HG03159 (cell line): Measurements from ENCODE around the gene MYMX.

Experiments used
- ATAC-seq: cut with Tn5 transposase; IDR thresholded peaks from one replicate; pipeline ENCODE4 v1.9.1; 2021; ENCODE audit warnings: mild to moderate bottlenecking, moderate library complexity; ENCODE audit not compliant: unreplicated experiment

The MYMX gene

DNA sequence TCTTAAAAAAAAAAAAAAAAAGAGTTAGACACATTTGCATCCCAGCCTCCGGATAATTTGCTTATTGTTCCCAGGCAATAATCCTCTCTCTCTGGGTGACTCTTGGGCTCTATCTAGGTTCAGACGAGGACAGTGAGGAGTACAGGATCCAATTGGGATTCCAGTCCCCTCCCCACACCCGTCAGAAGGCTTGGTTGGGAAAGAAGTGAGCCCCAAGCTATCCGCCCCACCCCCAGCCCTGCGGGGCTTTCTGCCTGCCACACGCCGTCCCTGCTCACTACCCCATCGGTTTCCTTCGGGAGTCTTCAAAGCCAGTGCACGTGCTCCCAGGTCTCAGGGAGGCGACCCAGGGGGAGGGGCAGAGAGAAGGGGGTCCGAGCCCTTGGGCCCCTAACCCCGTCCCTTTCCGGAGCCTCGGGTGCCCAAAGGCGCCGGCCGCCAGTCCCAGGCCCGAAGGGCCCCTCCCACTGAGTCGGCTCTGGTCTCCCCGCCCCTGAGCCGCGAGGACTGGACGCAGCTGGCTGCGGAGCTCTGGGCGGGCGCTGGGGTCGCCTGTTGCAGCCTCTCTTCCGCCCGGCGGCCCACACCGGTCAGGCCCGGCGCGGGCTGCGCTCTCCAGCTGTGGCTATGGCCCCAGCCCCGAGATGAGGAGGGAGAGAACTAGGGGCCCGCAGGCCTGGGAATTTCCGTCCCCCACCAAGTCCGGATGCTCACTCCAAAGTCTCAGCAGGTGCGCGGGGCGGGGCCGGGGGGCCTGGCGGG is 2.5 kb downstream of the MYMX start:
- ATAC-seq, result peak; percentile 43

DNA sequence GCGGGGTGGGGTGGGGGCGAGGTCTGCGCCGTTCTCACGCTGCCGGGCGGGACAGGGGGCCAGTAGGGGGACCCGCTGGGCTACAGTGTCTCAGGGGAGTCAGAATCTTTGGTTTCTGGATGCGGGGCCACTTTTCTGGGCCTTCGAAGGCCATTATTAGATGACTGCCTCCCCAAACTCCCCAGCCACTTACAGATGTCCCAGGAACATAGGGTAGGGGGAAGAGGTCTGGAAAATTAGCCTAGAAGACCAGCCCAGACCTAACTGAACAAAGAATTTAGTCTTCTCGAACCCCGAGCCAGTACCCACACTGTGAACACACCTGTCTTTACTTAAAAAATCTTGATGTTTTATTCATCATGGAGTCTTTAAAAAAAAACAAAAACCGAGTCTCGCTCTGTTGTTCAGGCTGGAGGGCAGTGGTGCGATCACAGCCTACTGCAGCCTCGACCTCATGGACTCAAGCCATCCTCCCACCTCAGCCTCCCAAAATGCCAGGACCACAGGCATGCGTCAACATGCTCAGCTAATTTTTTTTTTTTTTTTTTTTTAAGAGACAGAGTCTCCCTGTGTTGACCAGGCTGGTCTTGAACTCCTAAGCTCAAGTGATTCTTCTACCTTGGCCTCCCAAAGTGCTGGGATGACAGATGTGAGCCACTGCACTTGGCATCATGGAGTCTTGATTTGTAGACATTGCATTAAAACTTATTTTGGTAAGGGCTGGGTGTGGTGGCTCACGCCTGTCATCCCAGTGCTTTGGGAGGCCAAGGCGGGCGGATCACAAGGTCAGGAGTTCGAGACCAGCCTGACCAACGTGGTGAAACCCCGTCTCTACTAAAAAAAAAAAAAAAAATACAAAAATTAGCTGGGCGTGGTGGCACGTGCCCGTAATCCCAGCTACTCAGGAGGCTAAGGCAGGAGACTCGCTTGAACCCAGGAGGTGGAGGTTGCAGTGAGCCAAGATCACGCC is 3.4 kb downstream of the MYMX start:
- no peak for ATAC-seq

DNA sequence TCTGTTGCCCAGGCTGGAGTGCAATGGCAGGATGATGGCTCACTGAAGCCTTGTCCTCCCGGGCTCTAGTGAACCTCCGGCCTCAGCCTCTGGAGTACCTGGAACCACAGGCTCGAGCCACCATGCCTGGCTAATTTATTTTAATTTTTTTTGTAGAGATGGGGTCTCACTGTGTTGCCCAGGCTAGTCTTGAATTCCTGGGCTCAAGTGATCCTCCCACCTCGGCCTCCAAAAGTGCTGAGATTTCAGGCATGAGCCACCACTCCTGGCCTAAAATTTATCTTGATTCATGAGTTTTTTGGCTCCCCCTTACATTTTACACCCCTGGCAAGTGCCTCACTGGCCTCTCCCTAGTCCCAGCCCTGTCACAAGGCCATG is 4.2 kb downstream of the MYMX start:
- no peak for ATAC-seq

DNA sequence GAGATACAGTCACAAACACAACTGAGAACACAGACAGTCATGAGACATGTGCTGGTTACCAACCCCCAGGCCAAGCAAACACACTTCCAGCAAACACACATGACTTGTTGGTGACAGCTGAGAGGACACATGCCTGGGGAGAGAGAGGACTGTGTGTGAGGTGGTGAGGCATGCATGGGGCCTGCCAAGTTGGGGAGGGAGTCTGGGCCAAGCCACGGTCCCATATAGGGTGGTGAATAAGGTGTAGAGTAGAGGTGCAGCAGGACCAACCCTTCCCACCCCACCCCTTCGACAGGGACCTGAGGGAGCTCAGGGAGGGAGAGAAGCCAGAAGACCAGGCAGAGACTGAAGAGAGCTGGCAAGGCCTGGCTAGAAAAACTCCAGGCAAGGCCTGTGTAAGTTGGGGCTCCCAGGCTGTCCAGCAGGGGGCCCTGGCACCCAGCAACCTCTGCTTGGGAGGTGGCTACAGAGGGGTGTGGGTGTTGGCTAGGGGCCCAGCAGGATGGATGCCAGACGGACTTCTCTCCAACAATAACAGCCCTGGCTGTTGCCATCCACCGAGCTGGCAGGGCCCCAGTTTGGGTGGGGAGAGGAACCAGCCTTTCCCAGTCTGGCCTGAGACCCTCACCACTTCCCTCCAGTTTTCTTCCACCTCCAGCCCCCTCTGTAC is 4.7 kb downstream of the MYMX start:
- no peak for ATAC-seq

DNA sequence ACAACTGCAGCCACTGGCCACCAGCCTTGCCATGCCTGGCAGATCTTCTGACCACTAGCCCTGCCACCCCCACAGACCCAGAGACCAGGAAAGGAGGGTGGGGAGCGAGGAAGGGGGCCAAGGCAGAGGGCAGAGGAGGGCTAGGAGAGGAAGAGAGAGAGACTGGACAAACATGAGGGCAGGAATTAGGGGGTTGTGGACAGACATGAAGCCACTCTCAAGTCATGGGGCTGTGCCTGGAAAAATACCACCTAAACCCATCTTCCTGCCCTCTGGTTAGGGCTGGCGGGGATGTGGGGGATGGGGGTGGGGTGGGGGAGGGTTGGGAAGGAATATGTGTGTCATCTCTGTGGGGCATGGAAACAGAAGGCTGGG is 5.2 kb downstream of the MYMX start:
- ATAC-seq, result no peak

DNA sequence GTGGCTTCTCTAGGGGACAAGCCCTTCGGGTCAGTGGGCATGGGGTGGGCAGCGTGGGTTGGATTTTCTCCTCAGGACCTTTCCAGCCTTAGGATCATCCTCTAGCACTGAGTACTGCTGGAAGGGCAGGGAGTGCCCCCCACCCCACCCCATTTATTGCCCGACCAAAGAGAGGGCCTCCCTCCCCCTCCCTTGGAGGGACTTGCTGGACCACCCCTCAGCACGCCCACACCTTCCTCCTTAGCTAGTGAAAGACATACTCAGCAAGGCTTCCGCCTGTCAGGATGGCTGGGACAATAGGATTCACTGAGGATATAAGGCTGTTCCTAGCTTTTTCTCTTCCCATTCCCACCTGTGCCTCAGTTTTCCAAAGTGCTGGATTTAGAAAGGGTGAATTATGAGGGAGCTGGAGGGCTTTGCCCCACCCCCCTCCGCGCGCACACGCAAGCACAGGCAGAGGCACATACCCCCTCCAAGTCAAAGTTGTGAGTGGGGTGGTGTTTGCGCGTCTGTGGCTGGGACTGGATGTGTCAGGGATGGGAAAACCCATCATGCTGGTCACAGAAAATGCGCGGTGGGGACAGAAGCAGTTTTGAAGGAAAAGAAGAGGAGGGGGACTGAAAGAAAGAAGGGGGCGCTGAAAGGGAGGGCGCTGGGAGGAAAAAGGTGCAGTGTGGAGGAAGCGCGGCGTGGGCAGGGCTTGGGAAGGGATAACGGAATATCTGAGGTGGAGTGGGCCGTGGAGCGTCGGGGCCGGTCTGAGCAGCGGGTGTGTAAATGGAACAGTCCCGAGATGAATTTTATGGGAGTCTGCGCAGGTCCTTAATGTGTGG is 6.0 kb downstream of the MYMX start:
- ATAC-seq, result no peak

DNA sequence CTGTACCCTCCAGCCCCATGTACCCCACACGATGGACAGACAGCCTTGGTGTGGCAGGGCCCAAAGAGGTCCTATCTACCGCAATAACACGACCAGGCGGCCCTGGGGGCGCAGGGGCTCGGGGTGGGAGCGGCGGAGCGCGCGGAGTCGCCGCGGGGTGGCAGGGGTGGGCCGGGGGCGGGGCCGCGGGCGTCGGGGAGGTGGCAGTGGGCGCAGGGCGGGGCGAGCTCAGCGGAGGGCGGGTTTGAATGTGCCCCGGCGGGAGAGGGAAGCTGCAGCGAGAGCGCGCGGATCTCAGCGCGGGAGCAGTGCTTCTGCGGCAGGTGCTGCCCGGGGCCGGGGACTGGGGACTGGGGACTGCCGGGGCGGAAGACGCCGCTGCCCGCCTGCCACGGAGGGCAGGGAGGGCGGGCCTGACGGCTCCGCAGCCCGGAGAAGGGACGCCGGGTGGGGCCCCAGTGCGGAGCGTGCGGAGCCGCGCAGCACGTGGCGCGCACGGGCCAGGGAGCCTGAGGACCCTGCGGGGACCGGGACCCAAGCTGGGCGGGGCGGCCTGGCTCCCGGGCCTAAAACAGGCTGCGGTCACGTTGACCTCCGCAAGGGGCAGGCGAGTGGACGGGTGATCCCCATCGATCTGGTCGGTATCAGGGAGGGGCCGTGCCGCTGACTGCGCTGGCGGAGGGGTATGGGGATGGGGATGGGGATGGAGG is 6.7 kb downstream of the MYMX start, which contains the start of gene SLC29A1:
Gene SLC29A1, plus strand, starts transcription at position 277 of the 710 bp plus-strand sequence. CDS start 3,719 bp downstream, outside the sequence.
- peak; percentile 51 for ATAC-seq

DNA sequence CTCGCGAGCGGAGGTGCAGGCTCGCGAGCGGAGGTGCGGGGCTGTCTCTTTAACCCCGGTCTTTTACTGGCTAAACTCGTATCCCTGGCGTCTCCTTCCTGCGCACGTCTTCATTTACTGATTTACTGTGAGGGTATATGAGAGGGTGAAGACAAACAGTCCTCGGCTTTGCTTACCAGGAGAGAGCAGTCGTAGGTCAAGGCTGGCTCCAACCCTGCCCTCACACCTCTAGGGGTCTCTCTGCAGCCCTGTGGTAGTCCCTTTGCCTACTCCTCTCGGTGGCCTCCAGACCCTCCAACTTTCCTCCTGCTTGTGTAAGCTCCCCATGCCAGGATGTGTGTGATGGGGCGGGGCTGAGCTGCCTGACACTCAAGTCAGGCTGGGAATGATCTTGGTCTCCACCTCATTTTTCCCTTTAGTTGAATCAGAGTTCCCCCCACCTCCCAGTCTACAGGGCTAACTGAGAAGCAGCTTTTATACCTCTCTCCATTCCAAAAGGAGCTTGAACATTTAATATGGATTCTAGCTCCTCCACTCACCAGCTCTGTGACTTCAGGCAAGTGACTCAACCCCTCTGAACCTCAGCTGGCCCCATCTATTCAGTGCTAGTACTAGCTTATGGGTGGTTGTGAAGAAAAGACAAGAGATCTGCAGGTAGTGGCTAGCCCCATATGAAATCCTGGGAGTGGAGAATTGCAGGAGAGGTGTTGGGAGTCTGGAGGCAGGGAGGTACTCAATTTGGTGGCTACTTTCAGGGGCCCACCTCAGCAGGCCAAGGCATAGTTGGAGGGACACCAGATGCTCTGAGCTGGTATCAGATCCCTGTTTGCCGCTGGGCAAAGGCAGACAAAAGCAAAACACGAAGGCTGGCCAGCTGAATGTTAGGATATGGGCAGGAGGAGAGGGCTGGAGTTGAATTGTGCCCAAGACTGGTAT is 7.6 kb downstream of the MYMX start:
- ATAC-seq, result peak; percentile 15

DNA sequence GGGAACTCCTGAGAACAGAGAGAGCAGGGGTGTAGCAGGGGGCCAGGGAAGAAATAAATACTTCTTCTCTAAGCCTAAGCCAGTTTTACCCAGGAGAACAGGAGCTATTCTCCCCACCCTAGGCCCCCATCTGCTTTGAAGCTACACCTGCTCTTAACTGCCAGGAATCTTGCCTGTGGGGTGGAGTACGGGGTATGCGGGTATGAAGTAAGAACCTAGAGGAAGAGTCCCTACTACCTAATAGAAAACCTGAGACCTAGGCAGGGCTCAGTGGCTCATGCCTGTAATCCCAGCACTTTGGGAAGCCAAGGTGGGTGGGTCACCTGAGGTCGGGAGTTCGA is 8.2 kb downstream of the MYMX start:
- no peak for ATAC-seq

DNA sequence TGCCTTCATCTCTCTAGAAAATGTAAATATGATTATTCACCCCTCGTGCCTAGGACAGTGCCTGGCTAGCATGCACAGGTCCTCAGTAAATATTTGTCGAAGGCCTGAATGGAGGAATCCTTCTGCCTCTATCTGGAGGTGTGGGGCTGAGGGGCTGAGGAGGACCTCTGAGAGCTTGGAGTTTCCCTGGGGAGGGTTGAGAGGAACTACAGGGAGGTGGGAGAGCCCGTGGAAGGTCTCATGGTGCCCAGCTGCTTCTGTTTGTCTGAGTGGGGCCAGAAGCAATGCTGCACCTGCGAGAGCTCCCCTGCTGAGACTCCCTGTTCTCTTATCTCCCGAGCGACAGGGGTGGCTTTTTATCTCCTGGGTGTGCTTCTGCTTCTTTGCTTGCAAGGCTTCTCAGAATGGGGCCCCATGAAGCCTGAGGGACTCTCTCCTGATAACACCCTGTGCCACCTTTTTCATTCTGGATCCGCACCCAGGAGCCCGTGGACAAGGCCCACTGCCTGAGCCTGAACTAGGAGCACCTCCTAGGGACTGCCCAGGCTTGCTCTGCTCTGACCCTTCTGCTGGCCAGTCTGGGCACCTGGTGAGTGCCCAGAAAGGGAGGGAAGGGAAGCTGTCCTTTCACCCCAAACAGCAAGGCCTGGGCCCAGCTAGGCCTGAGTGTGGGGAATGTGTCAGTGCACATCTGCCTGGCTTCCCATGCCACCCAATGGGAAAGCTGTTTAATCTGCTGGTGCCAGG is 9.0 kb downstream of the MYMX start:
- ATAC-seq, result no peak

DNA sequence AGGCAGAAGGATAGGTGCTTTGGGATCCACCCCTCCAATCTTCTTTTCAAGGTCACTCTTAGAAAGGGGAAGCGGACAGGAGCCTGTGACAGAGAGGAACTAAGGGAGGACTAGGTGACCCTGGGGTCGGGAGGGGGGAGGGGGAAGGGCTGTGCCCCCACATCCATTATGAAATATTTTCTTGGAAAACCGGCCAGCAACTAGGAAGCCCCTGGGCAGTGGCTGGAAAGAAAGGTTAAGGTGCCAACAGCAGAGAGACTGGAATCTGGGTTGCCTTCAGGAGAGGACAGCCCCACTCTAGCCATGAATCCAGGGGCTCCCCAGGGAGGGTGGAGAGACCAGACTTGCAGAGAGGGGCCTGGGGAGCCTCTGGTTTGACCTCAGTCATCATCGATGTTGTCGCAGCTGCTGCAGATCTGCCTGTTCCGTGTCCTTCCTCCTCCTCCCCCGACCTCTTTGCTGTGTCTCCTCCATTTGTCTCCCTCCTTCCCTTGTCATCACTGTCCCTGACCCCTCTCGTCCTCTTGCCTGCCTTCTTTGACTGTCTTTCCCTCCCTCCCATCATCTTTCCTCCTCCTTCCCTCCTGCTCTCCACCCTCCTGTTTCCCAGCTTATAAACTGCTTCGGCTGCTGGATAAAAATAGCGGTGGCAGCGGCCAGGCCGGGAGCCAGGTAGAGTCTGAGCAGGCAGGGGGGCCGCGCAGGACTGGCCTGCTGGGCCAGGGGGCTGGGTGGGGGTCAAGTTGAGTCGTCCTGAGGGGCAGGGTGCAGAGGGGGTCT is 9.8 kb downstream of the MYMX start:
- no peak for ATAC-seq

DNA sequence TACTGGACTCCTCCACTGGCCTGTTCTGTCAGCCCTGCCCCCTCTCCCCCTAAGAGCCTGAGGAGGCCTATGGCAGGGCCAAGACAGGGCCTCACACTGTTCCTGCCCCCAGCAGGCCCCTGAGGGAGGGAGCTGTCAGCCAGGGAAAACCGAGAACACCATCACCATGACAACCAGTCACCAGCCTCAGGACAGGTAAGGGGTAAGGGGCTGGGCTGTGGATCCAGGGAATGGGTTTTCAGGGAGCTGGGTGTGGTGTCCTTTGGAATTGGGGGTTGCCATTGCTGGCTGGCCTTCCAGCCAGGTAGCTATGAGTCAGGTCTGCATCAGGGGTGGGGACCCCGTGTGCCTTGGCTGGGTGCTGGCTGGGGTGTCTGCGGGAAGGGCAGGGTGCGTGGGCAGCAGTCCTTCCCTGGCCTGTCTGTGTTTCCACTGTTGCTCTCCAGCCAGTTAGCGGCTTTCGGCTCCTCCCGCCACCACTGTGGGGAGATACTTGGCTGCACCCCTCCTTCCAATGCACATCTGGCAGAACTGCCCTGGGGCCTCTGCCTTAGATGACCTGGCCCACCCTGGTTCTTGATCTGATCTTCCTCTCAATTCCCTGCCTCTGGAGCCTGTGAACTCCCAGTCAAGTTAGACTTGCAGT is 10.5 kb downstream of the MYMX start:
- no peak for ATAC-seq

DNA sequence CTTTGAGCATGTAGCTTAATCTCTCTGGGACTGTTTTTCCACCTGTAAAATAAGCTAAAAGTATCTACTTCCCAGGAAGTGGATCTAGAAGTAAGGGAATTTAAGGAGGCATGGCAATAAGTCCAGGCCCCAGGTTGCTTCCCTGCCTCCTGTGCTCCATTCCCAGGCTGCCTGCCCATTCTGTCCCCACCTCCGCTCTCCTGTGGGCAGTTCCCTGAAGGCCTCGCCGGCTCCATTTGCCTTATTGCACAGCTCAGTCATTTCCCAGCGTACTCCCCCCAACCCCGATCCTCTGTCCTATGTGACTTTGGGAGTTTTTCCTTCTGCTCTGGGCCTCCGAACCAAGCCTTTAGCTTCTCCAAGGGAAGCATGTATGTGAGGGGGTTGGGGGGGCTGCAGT is 11.3 kb downstream of the MYMX start:
- no peak for ATAC-seq

DNA sequence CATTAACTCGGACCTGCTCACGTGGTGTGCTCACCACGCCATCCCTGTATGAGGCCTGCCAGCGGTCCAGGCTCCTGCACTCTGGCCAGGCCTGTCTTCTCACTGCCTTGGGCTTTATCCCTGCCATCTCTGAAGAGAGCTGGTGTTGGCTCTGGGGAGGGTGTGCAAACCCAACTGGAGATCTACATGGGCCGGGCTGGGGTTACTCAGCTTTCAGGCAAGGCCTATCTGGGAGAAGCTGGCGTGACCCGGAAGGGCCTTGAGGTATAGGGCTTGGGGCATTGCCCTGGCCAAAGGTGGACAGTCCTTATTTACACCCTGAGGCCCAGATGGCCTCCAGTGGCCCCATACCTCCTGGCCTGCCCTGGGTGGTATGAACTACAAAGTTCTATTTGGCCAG is 11.7 kb downstream of the MYMX start:
- no peak for ATAC-seq

DNA sequence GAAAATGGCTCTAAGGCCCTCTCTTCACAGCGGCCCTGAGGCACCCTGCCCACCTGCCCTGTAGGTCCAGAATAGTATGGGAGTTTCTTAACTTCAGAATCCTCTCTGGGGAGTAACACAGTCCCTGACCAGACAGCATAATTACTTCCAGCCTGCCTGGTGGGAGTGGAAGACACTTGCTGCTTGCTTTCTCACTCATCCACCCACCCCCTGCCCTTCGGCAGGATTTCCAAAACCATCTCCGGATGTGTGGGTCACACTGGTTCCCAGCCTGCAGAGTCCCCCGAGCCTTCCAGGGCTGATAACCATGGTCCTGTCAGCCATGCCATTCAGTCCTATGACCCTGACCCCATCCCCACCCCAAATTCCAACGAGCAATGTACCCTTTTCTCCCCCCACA is 12.1 kb downstream of the MYMX start:
- ATAC-seq, result no peak

DNA sequence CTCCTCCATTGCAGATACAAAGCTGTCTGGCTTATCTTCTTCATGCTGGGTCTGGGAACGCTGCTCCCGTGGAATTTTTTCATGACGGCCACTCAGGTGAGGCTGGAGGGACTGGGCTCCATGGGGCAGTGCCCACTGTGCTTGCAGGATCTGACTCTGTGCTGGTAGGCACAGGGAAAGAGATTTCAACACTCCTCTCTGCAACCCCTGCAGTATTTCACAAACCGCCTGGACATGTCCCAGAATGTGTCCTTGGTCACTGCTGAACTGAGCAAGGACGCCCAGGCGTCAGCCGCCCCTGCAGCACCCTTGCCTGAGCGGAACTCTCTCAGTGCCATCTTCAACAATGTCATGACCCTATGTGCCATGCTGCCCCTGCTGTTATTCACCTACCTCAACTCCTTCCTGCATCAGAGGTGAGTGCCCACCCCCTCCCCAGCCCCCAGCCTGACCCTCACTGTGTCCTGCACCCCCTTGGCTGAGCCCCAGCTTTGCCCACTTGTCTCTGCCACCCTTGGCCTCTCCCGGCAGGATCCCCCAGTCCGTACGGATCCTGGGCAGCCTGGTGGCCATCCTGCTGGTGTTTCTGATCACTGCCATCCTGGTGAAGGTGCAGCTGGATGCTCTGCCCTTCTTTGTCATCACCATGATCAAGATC is 12.8 kb downstream of the MYMX start:
- ATAC-seq, result no peak
